Activated CD8-positive, alpha-beta T cell treated with anti-CD3 and anti-CD28 coated beads, Interleukin-2, amount 10 ng/mL, durations not matched to agents 7 days and 5 days (primary cell): ENCODE measurements around the gene ZPR1. TPM values are rescaled to one million over a fixed set of nuclear protein-coding genes. Genes with fewer than 3 reads are reported as not detected.

Source experiments
- ATAC-seq: fragments of 150-1000 bp; cut with Tn5 transposase; one replicate; pipeline ENCODE4 v1.10.0; 2021; ENCODE audit warnings: moderate library complexity
- CTCF ChIA-PET: fragments of 350-600 bp; sonication (Branson Sonifier 250); formaldehyde crosslinking; loops from one replicate; lab custom pipeline; 2021; ENCODE audit warnings: antibody characterized with exemption; lab: Charles Lee
- POLR2A ChIA-PET: fragments of 350-600 bp; sonication (Branson Sonifier 250); formaldehyde crosslinking; loops from one replicate; lab custom pipeline; 2021; ENCODE audit warnings: antibody characterized with exemption; lab: Charles Lee
- DNase-seq: peaks from one replicate; pipeline ENCODE4 v3.0.0-alpha.2; 2020
- H3K27ac Mint-ChIP-seq: one replicate; pipeline ENCODE4 v1.8.0; 2021; ENCODE audit warnings: mild to moderate bottlenecking, mixed read lengths
- H3K27me3 Mint-ChIP-seq: one replicate; pipeline ENCODE4 v1.8.0; 2021; ENCODE audit warnings: low read depth, mixed read lengths
- H3K36me3 Mint-ChIP-seq: one replicate; pipeline ENCODE4 v1.8.0; 2021; ENCODE audit warnings: low read depth, mixed read lengths
- H3K4me1 Mint-ChIP-seq: one replicate; pipeline ENCODE4 v1.8.0; 2021; ENCODE audit warnings: low read depth, mixed read lengths
- H3K4me3 Mint-ChIP-seq: one replicate; pipeline ENCODE4 v1.8.0; 2021; ENCODE audit warnings: mild to moderate bottlenecking, mixed read lengths
- H3K9me3 Mint-ChIP-seq: one replicate; pipeline ENCODE4 v1.8.0; 2022; ENCODE audit warnings: mixed read lengths; ENCODE audit not compliant: insufficient read depth
- total RNA-seq, 2 experiments: library from RNA; stranded (reverse); gene quantifications; one replicate each; pipeline ENCODE4 v1.2.3, GENCODE V29; 2021

ZPR1 gene
- total RNA-seq, 2 experiments from 2014 or later = 60.5 to 62.0 TPM

GRCh38 chr11:116791002-116791812 lies 3.4 kb upstream of the ZPR1 start:
- Mint-ChIP-seq H3K4me3 (no peak overlapping the region), H3K36me3 (peaks cover 12% of the 10 kb centered on the region), H3K27ac (no peak overlapping the region), H3K9me3 (no peaks in the 10 kb centered on the region), H3K27me3 (peaks cover 6% of the 10 kb centered on the region), H3K4me1 (peaks cover 30% of the 10 kb centered on the region)
- CTCF ChIA-PET = interaction anchor here (0.6 to 11.1 kb wide), 66 partner anchors 8 to 438 kb away, joined by 3 to 211 read pairs (median 4); partner anchors contain the start of genes APOA1, APOA4, BUD13 and PAFAH1B2
- ATAC-seq (peak; percentile 51), DNase-seq (peak; percentile 82)
- POLR2A ChIA-PET = interaction anchor here (0.6 to 1.7 kb wide), 5 partner anchors 44 to 439 kb away, joined by 3 to 5 read pairs (median 3); partner anchors contain the start of gene PAFAH1B2

- DNase-seq (no peak), ATAC-seq (no peak)
- Mint-ChIP-seq H3K27me3 (peaks cover 6% of the 10 kb centered on the region), H3K9me3 (no peaks in the 10 kb centered on the region), H3K36me3 (peaks cover 20% of the 10 kb centered on the region), H3K27ac (no peak overlapping the region), H3K4me1 (peaks cover 36% of the 10 kb centered on the region), H3K4me3 (no peak overlapping the region)
- ChIA-PET POLR2A (interaction anchor here (0.6 to 1.7 kb wide), 5 partner anchors 45 to 440 kb away, joined by 3 to 5 read pairs (median 3); partner anchors contain the start of gene PAFAH1B2), CTCF (interaction anchor here (0.7 to 11.1 kb wide), 51 partner anchors 8 to 437 kb away, joined by 3 to 211 read pairs (median 5); partner anchors contain the start of genes APOA1, APOA4, BUD13 and PAFAH1B2)
Observed at GRCh38 chr11:116790167-116791001, 2.6 kb upstream of the ZPR1 start.

- H3K36me3 Mint-ChIP-seq = peaks cover 34% of the 10 kb centered on the region
- ATAC-seq = no peak
- ChIA-PET CTCF (interaction anchor here (1.6 to 11.1 kb wide), 4 partner anchors 46 to 390 kb away, joined by 4 to 211 read pairs (median 50); partner anchors contain the start of genes APOA1 and SIDT2), POLR2A (interaction anchor here (0.8 to 3.9 kb wide), 3 partner anchors 15 to 65 kb away, joined by 3 to 44 read pairs (median 4); partner anchors contain the start of gene BUD13)
- H3K4me1 Mint-ChIP-seq = peaks cover 43% of the 10 kb centered on the region
- H3K27ac Mint-ChIP-seq = no peak overlapping the region
- H3K4me3 Mint-ChIP-seq = peak overlapping the region; percentile 94
- no peaks in the 10 kb centered on the region for H3K9me3 Mint-ChIP-seq
- DNase-seq = no peak
- H3K27me3 Mint-ChIP-seq = peaks cover 6% of the 10 kb centered on the region
Observed at GRCh38 chr11:116788975-116789374, 1.2 kb upstream of the ZPR1 start.

- Mint-ChIP-seq H3K9me3 (no peaks in the 10 kb centered on the region), H3K36me3 (peaks cover 35% of the 10 kb centered on the region), H3K4me3 (peak overlapping the region; percentile 94), H3K27me3 (peaks cover 6% of the 10 kb centered on the region), H3K27ac (peak overlapping the region; percentile 92), H3K4me1 (peaks cover 43% of the 10 kb centered on the region)
- ATAC-seq (no peak), DNase-seq (no peak)
- ChIA-PET CTCF (interaction anchor here (1.1 to 11.1 kb wide), 6 partner anchors 14 to 390 kb away, joined by 3 to 211 read pairs (median 6); partner anchors contain the start of genes APOA1 and SIDT2), POLR2A (interaction anchor here (0.8 to 3.9 kb wide), 6 partner anchors 15 to 436 kb away, joined by 3 to 44 read pairs (median 8); partner anchors contain the start of genes BUD13 and PAFAH1B2)
Observed at GRCh38 chr11:116788534-116788933, 711 bp upstream of the ZPR1 start.

- Mint-ChIP-seq H3K36me3 (peaks cover 47% of the 10 kb centered on the region), H3K9me3 (no peaks in the 10 kb centered on the region), H3K27me3 (peaks cover 6% of the 10 kb centered on the region), H3K27ac (peak overlapping the region; percentile 92), H3K4me3 (peak overlapping the region; percentile 94), H3K4me1 (peaks cover 53% of the 10 kb centered on the region)
- ChIA-PET POLR2A (interaction anchor here (0.6 to 3.9 kb wide), 9 partner anchors 9 to 437 kb away, joined by 3 to 44 read pairs (median 4); partner anchors contain the start of genes BUD13 and PAFAH1B2), CTCF (interaction anchor here (0.9 to 11.1 kb wide), 8 partner anchors 12 to 319 kb away, joined by 3 to 211 read pairs (median 6); partner anchors contain the start of gene APOA1)
- peak; percentile 11 for ATAC-seq
- DNase-seq = no peak
Observed at GRCh38 chr11:116787436-116787785, 412 bp downstream of the ZPR1 start.

GRCh38 chr11:116786966-116787365 lies 857 bp downstream of the ZPR1 start:
- H3K4me1 Mint-ChIP-seq = peaks cover 58% of the 10 kb centered on the region
- peak overlapping the region; percentile 92 for H3K27ac Mint-ChIP-seq
- ChIA-PET POLR2A (interaction anchor here (0.6 to 3.9 kb wide), 8 partner anchors 9 to 357 kb away, joined by 3 to 44 read pairs (median 4); partner anchors contain the start of genes BUD13 and PAFAH1B2), CTCF (interaction anchor here (1.1 to 11.1 kb wide), 5 partner anchors 12 to 319 kb away, joined by 3 to 211 read pairs (median 10); partner anchors contain the start of gene APOA1)
- H3K36me3 Mint-ChIP-seq = peaks cover 51% of the 10 kb centered on the region
- no peaks in the 10 kb centered on the region for H3K9me3 Mint-ChIP-seq
- ATAC-seq (no peak), DNase-seq (no peak)
- H3K27me3 Mint-ChIP-seq = peaks cover 6% of the 10 kb centered on the region
- peak overlapping the region; percentile 94 for H3K4me3 Mint-ChIP-seq

- peaks cover 59% of the 10 kb centered on the region for H3K4me1 Mint-ChIP-seq
- POLR2A ChIA-PET = interaction anchor here (1.1 to 3.9 kb wide), 4 partner anchors 8 to 67 kb away, joined by 3 to 44 read pairs (median 9); partner anchors contain the start of gene BUD13
- H3K9me3 Mint-ChIP-seq = no peaks in the 10 kb centered on the region
- no peak for DNase-seq
- peak overlapping the region; percentile 20 for H3K27ac Mint-ChIP-seq
- peak overlapping the region; percentile 94 for H3K4me3 Mint-ChIP-seq
- CTCF ChIA-PET = interaction anchor here (0.8 to 11.1 kb wide), 5 partner anchors 11 to 320 kb away, joined by 3 to 211 read pairs (median 10); partner anchors contain the start of gene APOA1
- ATAC-seq = no peak
- H3K27me3 Mint-ChIP-seq = peaks cover 6% of the 10 kb centered on the region
- H3K36me3 Mint-ChIP-seq = peaks cover 56% of the 10 kb centered on the region
Observed at GRCh38 chr11:116786326-116786725, 1.5 kb downstream of the ZPR1 start.

GRCh38 chr11:116782728-116783127 lies 5.1 kb downstream of the ZPR1 start:
- Mint-ChIP-seq H3K27me3 (no peaks in the 10 kb centered on the region), H3K4me1 (peaks cover 49% of the 10 kb centered on the region), H3K36me3 (peaks cover 87% of the 10 kb centered on the region), H3K4me3 (no peak overlapping the region), H3K9me3 (no peaks in the 10 kb centered on the region), H3K27ac (no peak overlapping the region)
- ChIA-PET POLR2A (no interaction called here), CTCF (interaction anchor here (0.9 to 2.2 kb wide), 5 partner anchors 8 to 444 kb away, joined by 3 to 10 read pairs (median 5); partner anchors contain the start of gene APOA5)
- DNase-seq = no peak
- no peak for ATAC-seq

- H3K9me3 Mint-ChIP-seq = no peaks in the 10 kb centered on the region
- peaks cover 45% of the 10 kb centered on the region for H3K4me1 Mint-ChIP-seq
- ChIA-PET POLR2A (interaction anchor here (1.7 kb wide), 1 partner anchor 9 kb away, joined by 4 read pairs; the partner anchor contains the start of gene ZPR1), CTCF (interaction anchor here (3.1 kb wide), 1 partner anchor 13 kb away, joined by 19 read pairs; the partner anchor contains the start of gene APOA5)
- no peak overlapping the region for H3K4me3 Mint-ChIP-seq
- ATAC-seq (no peak), DNase-seq (no peak)
- H3K36me3 Mint-ChIP-seq = peaks cover 70% of the 10 kb centered on the region
- H3K27me3 Mint-ChIP-seq = no peaks in the 10 kb centered on the region
- no peak overlapping the region for H3K27ac Mint-ChIP-seq
Observed at GRCh38 chr11:116778556-116778955, 9.3 kb downstream of the ZPR1 start.

GRCh38 chr11:116777056-116777455 lies 10.8 kb downstream of the ZPR1 start:
- H3K27me3 Mint-ChIP-seq = no peaks in the 10 kb centered on the region
- POLR2A ChIA-PET = interaction anchor here (1.7 kb wide), 1 partner anchor 10 kb away, joined by 4 read pairs; the partner anchor contains the start of gene ZPR1
- H3K9me3 Mint-ChIP-seq = no peaks in the 10 kb centered on the region
- H3K27ac Mint-ChIP-seq = no peak overlapping the region
- no peak overlapping the region for H3K4me3 Mint-ChIP-seq
- H3K4me1 Mint-ChIP-seq = peaks cover 33% of the 10 kb centered on the region
- peaks cover 58% of the 10 kb centered on the region for H3K36me3 Mint-ChIP-seq
- CTCF ChIA-PET = interaction anchor here (1.4 kb wide), 1 partner anchor 59 kb away, joined by 8 read pairs; no protein-coding TSS in a partner anchor
- ATAC-seq = no peak
- no peak for DNase-seq
